NCI-H1694 treated with DMSO at 0.1 percent for 48 hours (cell line): Measurements from ENCODE around the gene FRAS1.

ENCODE experiments used
- DNase-seq: peaks from one replicate; lab custom pipeline; 2025; lab: John Stamatoyannopoulos, UW

The FRAS1 gene

GRCh38 chr4:78584863-78585547 lies 527.9 kb downstream of the FRAS1 start:
- DNase-seq = no peak

- no peak for DNase-seq
Observed at GRCh38 chr4:78585633-78586032, 528.5 kb downstream of the FRAS1 start.

GRCh38 chr4:78588894-78589545 lies 531.9 kb downstream of the FRAS1 start:
- no peak for DNase-seq

- no peak for DNase-seq
Observed at GRCh38 chr4:78591404-78591803, 534.3 kb downstream of the FRAS1 start.

GRCh38 chr4:78592088-78592783 lies 535.1 kb downstream of the FRAS1 start:
- no peak for DNase-seq
